Endothelial cell of umbilical vein (primary cell): ENCODE results near the gene KRTAP4-8. TPM values are rescaled to one million over a fixed set of nuclear protein-coding genes. Genes with fewer than 3 reads are reported as not detected.

Source experiments
- BruUV-seq: library from RNA; stranded (reverse); fragments of 400-500 nt; replicated peaks from 2 replicates; lab custom pipeline; 2021; lab: Mats Ljungman, UMichigan
- CTCF ChIA-PET: fragments of 300-600, 350-600 bp; sonication (Branson Sonifier 250); formaldehyde crosslinking; loops from one replicate; lab custom pipeline; 2021; ENCODE audit warnings: antibody characterized with exemption, inconsistent platforms; lab: Charles Lee
- POLR2A ChIA-PET: fragments of 300-600, 350-600 bp; sonication (Branson Sonifier 250); formaldehyde crosslinking; loops from one replicate; lab custom pipeline; 2021; ENCODE audit warnings: antibody characterized with exemption, inconsistent platforms; lab: Charles Lee
- DNase-seq: peaks from one replicate; pipeline ENCODE4 v3.0.0-alpha.2; 2011; ENCODE audit warnings: low read depth, low spot score
- FAIRE-seq: peaks from 2 replicates; lab custom pipeline; 2011; peaks lifted over from hg19 to GRCh38; lab: Jason Lieb, UNC
- H2AFZ ChIP-seq: 2 replicates; pipeline ENCODE4 v1.6.0; 2012; ENCODE audit warnings: low read depth, low read length, control low read depth, inconsistent platforms
- H3K27ac ChIP-seq: 2 replicates; pipeline ENCODE4 v1.5.1; 2011; ENCODE audit warnings: low read depth, mild to moderate bottlenecking, control low read depth, low read length, moderate library complexity; ENCODE audit not compliant: insufficient read depth
- H3K27me3 ChIP-seq, 2 experiments: 2 replicates each; pipeline versions ENCODE4 v1.6.0 to v1.6.1; 2011; ENCODE audit warnings: low read length in 2 of 2, mixed read lengths in 1 of 2; ENCODE audit not compliant: control insufficient read depth in 2 of 2, insufficient read depth in 2 of 2
- H3K36me3 ChIP-seq, 2 experiments: 2 replicates in 1 of 2; 3 replicates in 1 of 2; pipeline ENCODE4 v1.5.1; 2011; ENCODE audit warnings: low read length in 2 of 2, mild to moderate bottlenecking in 1 of 2, moderate library complexity in 1 of 2; ENCODE audit not compliant: control insufficient read depth in 2 of 2, insufficient read depth in 2 of 2; ENCODE audit errors: extremely low read depth in 1 of 2
- H3K4me1 ChIP-seq: 3 replicates; pipeline ENCODE4 v1.5.1; 2011; ENCODE audit warnings: mild to moderate bottlenecking, low read length; ENCODE audit not compliant: control insufficient read depth, insufficient read depth; ENCODE audit errors: extremely low read depth
- H3K4me2 ChIP-seq: 2 replicates; pipeline ENCODE4 v1.6.1; 2011; ENCODE audit warnings: low read length, control low read depth, mixed read lengths; ENCODE audit not compliant: insufficient read depth
- H3K4me3 ChIP-seq, 3 experiments: fragments of 200-600 bp in 1 of 3; sonication (generic), shearing (Covaris generic) in 1 of 3; replicated peaks in 1 of 3; 2 replicates each; pipeline ENCODE4 v1.5.1; 2011 to 2016; ENCODE audit warnings: control low read depth in 3 of 3, low read length in 3 of 3, mild to moderate bottlenecking in 2 of 3, inconsistent platforms in 1 of 3, low read depth in 1 of 3, moderate library complexity in 1 of 3; ENCODE audit not compliant: insufficient read depth in 1 of 3
- H3K79me2 ChIP-seq: 2 replicates; pipeline ENCODE4 v1.6.0; 2012; ENCODE audit warnings: low read length, inconsistent platforms; ENCODE audit not compliant: control insufficient read depth, insufficient read depth
- H3K9ac ChIP-seq: replicated peaks from 2 replicates; pipeline ENCODE3; 2011; ENCODE audit warnings: low read length, control low read depth; ENCODE audit not compliant: insufficient read depth; ENCODE audit errors: extremely low read depth
- H3K9me1 ChIP-seq: replicated peaks from 3 replicates; pipeline ENCODE4 v1.6.0; 2011; ENCODE audit warnings: mild to moderate bottlenecking, low read length; ENCODE audit not compliant: control insufficient read depth, insufficient read depth; ENCODE audit errors: extremely low read depth
- H3K9me3 ChIP-seq: replicated peaks from 2 replicates; pipeline ENCODE4 v1.5.1; 2012; ENCODE audit warnings: low read length, inconsistent platforms; ENCODE audit not compliant: control insufficient read depth, insufficient read depth
- H4K20me1 ChIP-seq: replicated peaks from 2 replicates; pipeline ENCODE3; 2011; ENCODE audit warnings: mild to moderate bottlenecking, low read length; ENCODE audit not compliant: control insufficient read depth, insufficient read depth; ENCODE audit errors: extremely low read depth
- EZH2 ChIP-seq: IDR thresholded peaks from 2 replicates; pipeline ENCODE4 v1.6.1; 2012; ENCODE audit warnings: borderline replicate concordance, low read depth, mild to moderate bottlenecking, moderate library complexity, low read length, inconsistent platforms; ENCODE audit not compliant: severe bottlenecking
- FOS ChIP-seq: IDR thresholded peaks from 2 replicates; pipeline ENCODE4 v1.6.1; 2011; ENCODE audit warnings: mild to moderate bottlenecking, low read length, moderate library complexity, borderline replicate concordance; ENCODE audit not compliant: insufficient read depth
- GATA2 ChIP-seq: IDR thresholded peaks from 2 replicates; pipeline ENCODE4 v1.7.0; 2011; ENCODE audit warnings: low read depth, mild to moderate bottlenecking, moderate library complexity, mixed read lengths, low read length; ENCODE audit not compliant: insufficient read length, insufficient read depth
- JUN ChIP-seq: IDR thresholded peaks from 2 replicates; pipeline ENCODE4 v1.6.1; 2011; ENCODE audit warnings: borderline replicate concordance, low read depth; ENCODE audit not compliant: insufficient read length, insufficient read depth
- MAX ChIP-seq: IDR thresholded peaks from 2 replicates; pipeline ENCODE4 v1.6.1; 2011; ENCODE audit not compliant: insufficient read depth, insufficient read length
- MYC ChIP-seq: IDR thresholded peaks from one replicate; pipeline ENCODE4 v1.6.1; 2011; ENCODE audit warnings: mild to moderate bottlenecking, low read depth, low read length
- POLR2A ChIP-seq: IDR thresholded peaks from 2 replicates; pipeline ENCODE4 v1.6.1; 2012; ENCODE audit warnings: low read depth, mild to moderate bottlenecking, control low read depth, low read length
- POLR2AphosphoS5 ChIP-seq: IDR thresholded peaks from 2 replicates; pipeline ENCODE4 v1.6.1; 2012; ENCODE audit warnings: low read depth, mild to moderate bottlenecking, control low read depth, low read length, moderate library complexity; ENCODE audit not compliant: insufficient read depth
- dilution Hi-C: fragments of 300-500 bp; cut with MboI; formaldehyde crosslinking; loops from one replicate; pipeline ENCODE4 v1.15.0; 2019; ENCODE audit warnings: low sequenced_read_pairs; ENCODE audit not compliant: extremely low pct_ligation_motif_present
- intact Hi-C: fragments of 100-400 bp; cut with micrococcal nuclease; formaldehyde crosslinking; loops from one replicate; pipeline ENCODE4 v1.10.0; 2022
- polyA plus RNA-seq, 4 experiments: library from polyadenylated mRNA; depleted of rRNA in 3 of 4; stranded (reverse) in 3 of 4; unstranded in 1 of 4; fragments of >200 nt; gene quantifications; 2 replicates each; pipeline versions ENCODE4 v1.2.1 to v1.2.3, GENCODE V29; 2011 to 2012; ENCODE audit warnings: missing spikeins in 1 of 4
- total RNA-seq: library from RNA; stranded (reverse); gene quantifications from 2 replicates; pipeline ENCODE4 v1.2.3, GENCODE V29; 2021
- TF ChIP-seq, protein P1 (sequence below), 2 donors: IDR thresholded peaks; 1 replicate in 1 of 2; 2 replicates in 1 of 2; pipeline ENCODE4 v1.5.1; 2011; ENCODE audit warnings: low read length in 2 of 2, mild to moderate bottlenecking in 2 of 2, moderate library complexity in 2 of 2, control low read depth in 1 of 2, inconsistent platforms in 1 of 2, low read depth in 1 of 2; ENCODE audit not compliant: insufficient read depth in 1 of 2; ENCODE audit errors: extremely low read depth in 1 of 2

KRTAP4-8 gene
- total and polyA plus RNA-seq, 2 donors (not counting 3 experiments of a cell fraction or from before 2014, with no cell fraction given), result not detected

DNA sequence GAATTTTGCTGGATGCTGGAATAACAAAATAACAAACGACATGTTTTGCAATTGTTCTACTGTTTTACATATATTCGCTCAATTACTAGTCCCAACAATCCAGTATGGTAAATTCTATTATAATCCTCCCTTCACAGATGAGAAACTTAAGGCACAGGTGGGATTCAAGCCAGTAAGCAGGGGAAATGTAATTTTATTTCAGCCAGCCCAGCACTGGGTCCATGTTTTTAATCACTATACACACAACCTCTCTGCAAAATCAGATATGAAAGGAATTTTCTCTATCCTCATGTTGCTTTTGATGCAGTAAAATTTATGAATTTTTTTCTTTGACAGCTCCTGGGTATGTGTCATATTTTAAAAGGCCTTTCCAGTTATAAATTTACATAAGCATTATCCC, 47.3 kb upstream of the KRTAP4-8 start:
- DNase-seq (no peak), FAIRE-seq (no peak)
- TF ChIP-seq EZH2 (no peak), POLR2A (no peak), POLR2AphosphoS5 (no peak), FOS (no peak), MAX (no peak), JUN (no peak), MYC (no peak), GATA2 (no peak)
- TF ChIP-seq, protein P1, sequence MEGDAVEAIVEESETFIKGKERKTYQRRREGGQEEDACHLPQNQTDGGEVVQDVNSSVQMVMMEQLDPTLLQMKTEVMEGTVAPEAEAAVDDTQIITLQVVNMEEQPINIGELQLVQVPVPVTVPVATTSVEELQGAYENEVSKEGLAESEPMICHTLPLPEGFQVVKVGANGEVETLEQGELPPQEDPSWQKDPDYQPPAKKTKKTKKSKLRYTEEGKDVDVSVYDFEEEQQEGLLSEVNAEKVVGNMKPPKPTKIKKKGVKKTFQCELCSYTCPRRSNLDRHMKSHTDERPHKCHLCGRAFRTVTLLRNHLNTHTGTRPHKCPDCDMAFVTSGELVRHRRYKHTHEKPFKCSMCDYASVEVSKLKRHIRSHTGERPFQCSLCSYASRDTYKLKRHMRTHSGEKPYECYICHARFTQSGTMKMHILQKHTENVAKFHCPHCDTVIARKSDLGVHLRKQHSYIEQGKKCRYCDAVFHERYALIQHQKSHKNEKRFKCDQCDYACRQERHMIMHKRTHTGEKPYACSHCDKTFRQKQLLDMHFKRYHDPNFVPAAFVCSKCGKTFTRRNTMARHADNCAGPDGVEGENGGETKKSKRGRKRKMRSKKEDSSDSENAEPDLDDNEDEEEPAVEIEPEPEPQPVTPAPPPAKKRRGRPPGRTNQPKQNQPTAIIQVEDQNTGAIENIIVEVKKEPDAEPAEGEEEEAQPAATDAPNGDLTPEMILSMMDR (IDR thresholded peaks at IDR 0.05; ENCODE audit: extremely low read depth in 1 of 2, insufficient read depth in 1 of 2, low read depth in 1 of 2, low read length in 2 of 2), result no peak
- no peaks in the 10 kb centered on the region for H3K4me1 ChIP-seq
- intact Hi-C loops (no loop called here), dilution Hi-C loops (no loop called here)
- no peaks in the 10 kb centered on the region for H3K79me2 ChIP-seq
- H4K20me1 ChIP-seq, result no peaks in the 10 kb centered on the region
- no peak overlapping the region for H3K4me2 ChIP-seq
- H3K9ac ChIP-seq, result no peak overlapping the region
- no peaks in the 10 kb centered on the region for H3K9me3 ChIP-seq
- ChIA-PET POLR2A (no interaction called here), CTCF (no interaction called here)
- no peaks in the 10 kb centered on the region for H3K27me3 ChIP-seq
- no peak overlapping the region for H2AFZ ChIP-seq
- no peaks in the 10 kb centered on the region for H3K36me3 ChIP-seq
- H3K9me1 ChIP-seq, result no peaks in the 10 kb centered on the region
- no peak overlapping the region for H3K27ac ChIP-seq
- no peak overlapping the region for H3K4me3 ChIP-seq
- BruUV-seq, result no TSS peak
